Kasumi-1 (cell line): ENCODE data around the gene ENO2.

Source experiments
- DNase-seq, 2 experiments: peaks; one replicate each; lab custom pipeline; 2025; lab: John Stamatoyannopoulos, UW

ENO2 gene

GRCh38 chr12:6960593-6961277, 46.4 kb downstream of the ENO2 start:
- peak in 1 of 2 experiments; percentile 5 for DNase-seq

DNA sequence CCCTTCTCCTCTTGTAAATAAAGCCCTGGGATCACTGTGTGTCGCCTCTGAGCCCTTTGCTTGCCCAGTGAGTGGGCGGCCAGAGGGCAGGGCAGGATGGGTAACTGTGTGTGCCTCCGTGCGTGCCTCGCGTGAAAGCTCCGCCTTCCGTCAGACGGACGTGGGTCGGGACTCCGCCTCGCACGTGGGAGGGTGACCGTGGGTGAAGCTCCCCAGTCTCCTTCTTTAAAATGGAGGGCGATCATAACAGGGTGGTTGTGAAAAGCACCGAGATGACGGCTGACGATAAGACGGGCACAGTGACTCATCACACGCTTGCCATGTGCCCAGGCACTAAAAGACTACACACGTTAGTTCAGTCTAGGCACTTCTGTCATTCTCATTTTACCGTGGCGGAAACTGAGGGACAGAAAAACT, 46.9 kb downstream of the ENO2 start:
- DNase-seq: no peak

- DNase-seq: peak; percentile 49 to 56
Observed at GRCh38 chr12:6961695-6962284, 47.4 kb downstream of the ENO2 start.

GRCh38 chr12:6962285-6963015, 48.1 kb downstream of the ENO2 start:
- DNase-seq: no peak

DNA sequence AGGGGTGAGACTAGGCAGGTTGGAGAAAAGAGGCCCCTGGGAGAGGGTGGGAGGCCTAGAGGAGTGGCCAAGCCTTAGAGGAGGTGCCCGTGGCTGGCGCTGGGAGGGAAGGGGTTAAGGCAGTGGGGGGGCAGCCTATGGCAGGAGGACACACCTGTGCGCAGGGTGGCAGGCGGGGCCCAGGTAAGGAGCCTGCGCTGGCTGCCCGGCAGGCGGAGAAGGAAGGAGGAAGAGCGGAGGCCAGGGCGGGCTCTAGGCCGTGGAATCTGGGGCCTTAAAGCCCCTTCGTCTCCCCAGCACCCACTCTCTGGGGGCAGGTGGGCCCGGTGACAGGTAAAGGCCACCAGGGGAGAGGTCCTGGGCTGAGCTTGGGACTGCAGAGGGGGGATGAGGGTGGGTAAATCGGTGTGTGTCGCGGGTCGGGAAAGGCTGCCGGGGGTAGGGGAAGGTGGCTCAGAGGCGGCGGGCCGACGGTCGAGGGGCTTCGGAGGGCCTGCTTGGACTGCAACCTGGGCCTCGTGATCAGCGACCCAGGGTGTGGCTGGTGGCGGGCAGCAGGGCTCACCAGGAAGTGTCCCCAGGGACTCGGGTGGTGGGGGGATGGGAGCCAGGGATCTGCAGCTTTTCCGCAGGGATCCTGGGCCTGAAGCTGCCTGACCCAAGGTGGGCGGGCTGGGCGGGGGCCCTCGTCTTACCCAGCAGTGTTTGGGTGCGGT, 48.8 kb downstream of the ENO2 start:
- DNase-seq: no peak

DNA sequence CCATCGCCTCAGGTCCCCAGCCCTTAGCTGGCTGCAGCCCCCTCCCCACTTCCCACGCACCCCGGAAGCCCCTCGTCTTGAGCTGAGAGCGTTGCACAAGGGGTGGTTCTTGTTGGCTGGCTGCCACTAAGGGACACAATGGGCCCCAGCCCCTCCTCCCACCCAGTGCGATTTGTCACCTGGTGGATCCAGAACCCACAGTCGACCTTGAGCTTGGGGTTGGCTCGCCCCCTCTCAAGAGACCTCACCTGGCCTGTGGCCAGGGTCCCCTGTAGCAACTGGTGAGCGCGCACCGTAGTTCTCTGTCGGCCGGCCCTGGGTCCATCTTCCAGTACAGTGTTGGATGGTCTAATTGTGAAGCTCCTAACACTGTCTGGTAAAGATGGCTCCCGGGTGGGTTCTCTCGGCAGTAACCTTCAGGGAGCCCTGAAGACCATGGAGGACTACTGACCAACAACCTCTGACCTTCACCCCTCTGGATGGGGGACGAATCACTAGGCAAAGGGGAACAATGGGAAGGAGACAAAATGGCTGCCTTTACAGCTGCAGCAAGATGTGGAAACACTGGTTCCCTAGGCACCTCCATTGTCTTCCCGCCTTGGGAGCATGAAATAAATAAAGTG, 49.5 kb downstream of the ENO2 start:
- DNase-seq: no peak

DNA sequence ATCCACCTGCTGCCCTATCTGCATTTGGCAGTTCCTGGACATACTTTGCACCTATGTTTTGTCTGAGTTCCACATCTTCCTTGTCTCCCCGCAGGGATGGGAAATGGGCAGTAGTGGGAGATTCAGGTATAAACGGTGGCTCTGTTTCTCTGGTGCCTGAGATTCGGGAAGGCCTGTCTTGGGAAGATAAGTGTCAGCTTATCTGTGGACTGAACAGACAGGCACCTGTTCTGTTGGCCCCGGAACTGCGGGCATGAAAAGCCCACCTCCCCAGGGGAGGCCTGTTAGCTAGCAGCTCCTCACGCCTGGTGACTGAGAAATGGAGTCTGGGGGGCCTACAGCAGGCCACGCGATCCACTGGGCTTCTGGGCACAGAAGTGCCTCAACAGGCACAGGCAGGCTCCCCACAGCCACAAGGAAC, 50.2 kb downstream of the ENO2 start:
- DNase-seq: no peak

DNA sequence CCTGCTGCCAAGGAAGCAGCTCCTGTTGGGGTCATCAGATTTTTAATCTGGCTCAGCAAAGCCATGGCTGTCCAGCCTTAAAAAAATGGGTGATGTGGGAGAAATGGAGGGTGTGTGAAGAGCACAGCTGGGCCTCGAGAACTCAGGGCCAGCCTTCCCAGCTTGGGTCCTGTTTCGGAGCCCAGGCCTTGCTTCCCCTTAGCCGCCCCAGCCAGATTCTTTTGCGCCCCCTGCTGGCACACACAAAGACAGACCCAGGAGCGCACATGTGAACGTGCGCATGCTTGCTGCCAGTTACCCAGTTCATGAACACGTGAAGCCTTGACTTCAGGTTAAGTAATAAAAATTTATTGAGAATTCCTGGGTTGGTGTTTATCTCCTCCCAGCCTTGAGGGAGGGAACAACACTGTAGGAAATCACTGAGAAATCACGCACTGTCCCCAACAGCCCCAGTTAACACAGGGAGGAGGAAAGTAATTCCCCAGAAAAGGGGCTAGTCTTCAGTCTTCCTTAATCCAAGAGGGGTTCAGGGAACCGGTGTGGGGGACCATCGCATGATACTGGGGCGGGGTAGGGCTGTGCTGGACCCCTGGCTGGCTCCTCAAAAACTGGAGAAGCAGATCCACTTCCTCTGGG, 50.8 kb downstream of the ENO2 start:
- DNase-seq: peak; percentile 63 to 65

- no peak for DNase-seq
Observed at GRCh38 chr12:6965714-6966113, 51.3 kb downstream of the ENO2 start.

- no peak for DNase-seq
Observed at GRCh38 chr12:6966351-6966750, 52.0 kb downstream of the ENO2 start.

GRCh38 chr12:6967651-6968100, 53.3 kb downstream of the ENO2 start:
- DNase-seq: no peak

DNA sequence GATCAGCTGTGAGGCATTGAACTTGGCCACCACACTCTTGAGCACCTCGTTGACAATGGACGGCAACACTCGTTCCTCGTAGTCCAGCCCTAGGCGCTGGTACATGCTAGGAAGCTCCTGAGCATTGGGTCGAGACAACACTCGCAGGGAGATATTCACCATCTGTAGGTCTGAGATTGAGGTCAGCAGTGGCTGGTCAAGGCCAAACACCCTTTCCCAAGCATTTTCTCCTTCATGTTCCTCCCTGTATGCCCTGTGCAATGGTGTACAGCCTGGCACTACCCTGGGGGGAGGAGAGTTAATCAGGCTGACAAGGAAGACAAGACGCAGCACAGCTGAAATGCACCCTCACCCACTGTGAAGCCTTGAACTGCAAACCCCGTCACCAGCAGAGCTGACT, 54.0 kb downstream of the ENO2 start:
- no peak for DNase-seq

- no peak for DNase-seq
Observed at GRCh38 chr12:6970096-6970527, 55.7 kb downstream of the ENO2 start.
